Measurements from ENCODE around the gene SCARF2.

The SCARF2 gene

DNA sequence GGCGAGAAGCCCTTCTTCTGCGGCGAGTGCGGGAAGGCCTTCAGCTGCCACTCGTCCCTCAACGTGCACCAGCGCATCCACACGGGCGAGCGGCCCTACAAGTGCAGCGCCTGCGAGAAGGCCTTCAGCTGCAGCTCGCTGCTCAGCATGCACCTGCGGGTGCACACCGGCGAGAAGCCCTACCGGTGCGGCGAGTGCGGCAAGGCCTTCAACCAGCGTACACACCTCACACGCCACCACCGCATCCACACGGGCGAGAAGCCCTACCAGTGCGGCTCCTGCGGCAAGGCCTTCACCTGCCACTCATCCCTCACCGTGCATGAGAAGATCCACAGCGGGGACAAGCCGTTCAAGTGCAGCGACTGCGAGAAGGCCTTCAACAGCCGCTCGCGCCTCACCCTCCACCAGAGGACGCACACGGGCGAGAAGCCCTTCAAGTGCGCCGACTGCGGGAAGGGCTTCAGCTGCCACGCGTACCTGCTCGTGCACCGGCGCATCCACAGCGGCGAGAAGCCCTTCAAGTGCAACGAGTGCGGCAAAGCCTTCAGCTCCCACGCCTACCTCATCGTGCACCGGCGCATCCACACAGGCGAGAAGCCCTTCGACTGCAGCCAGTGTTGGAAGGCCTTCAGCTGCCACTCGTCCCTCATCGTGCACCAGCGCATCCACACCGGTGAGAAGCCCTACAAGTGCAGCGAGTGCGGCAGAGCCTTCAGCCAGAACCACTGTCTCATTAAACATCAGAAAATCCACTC, 31.5 kb downstream of the SCARF2 start:
- no peak overlapping the region for H3K27ac ChIP-seq (ENCODE audit: low read length)
- no peak overlapping the region for H3K4me3 ChIP-seq (ENCODE audit: low read depth in 1 of 2, low read length in 2 of 2)
- no peak overlapping the region for H3K4me2 ChIP-seq (ENCODE audit: insufficient read depth, low read length)
- H3K79me2 ChIP-seq (ENCODE audit: insufficient read depth, low read length): peaks cover under 1% of the 10 kb centered on the region; the same call in 1 of the 2 replicates
- H3K9me3 ChIP-seq (ENCODE audit: insufficient read depth, low read length, severe bottlenecking): no peaks in the 10 kb centered on the region
- H3K36me3 ChIP-seq (ENCODE audit: insufficient read depth, low read length): peaks cover 65% of the 10 kb centered on the region
- H2AFZ ChIP-seq (ENCODE audit: low read depth, low read length): no peak overlapping the region
- H3K4me1 ChIP-seq (ENCODE audit: insufficient read depth, low read length): no peaks in the 10 kb centered on the region
- peaks cover 18% of the 10 kb centered on the region for H4K20me1 ChIP-seq (ENCODE audit: insufficient read depth, low read length)
- TF ChIP-seq EZH2 (IDR thresholded peaks at IDR 0.05; ENCODE audit: borderline replicate concordance, low read depth, low read length, severe bottlenecking): no peak
- TF ChIP-seq, protein P1, sequence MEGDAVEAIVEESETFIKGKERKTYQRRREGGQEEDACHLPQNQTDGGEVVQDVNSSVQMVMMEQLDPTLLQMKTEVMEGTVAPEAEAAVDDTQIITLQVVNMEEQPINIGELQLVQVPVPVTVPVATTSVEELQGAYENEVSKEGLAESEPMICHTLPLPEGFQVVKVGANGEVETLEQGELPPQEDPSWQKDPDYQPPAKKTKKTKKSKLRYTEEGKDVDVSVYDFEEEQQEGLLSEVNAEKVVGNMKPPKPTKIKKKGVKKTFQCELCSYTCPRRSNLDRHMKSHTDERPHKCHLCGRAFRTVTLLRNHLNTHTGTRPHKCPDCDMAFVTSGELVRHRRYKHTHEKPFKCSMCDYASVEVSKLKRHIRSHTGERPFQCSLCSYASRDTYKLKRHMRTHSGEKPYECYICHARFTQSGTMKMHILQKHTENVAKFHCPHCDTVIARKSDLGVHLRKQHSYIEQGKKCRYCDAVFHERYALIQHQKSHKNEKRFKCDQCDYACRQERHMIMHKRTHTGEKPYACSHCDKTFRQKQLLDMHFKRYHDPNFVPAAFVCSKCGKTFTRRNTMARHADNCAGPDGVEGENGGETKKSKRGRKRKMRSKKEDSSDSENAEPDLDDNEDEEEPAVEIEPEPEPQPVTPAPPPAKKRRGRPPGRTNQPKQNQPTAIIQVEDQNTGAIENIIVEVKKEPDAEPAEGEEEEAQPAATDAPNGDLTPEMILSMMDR (IDR thresholded peaks at IDR 0.05; ENCODE audit: borderline replicate concordance, extremely low read depth, low read length, poor library complexity, severe bottlenecking): no peak
- H3K27me3 ChIP-seq (ENCODE audit: insufficient read depth, low read length, poor library complexity): no peaks in the 10 kb centered on the region
- H3K9ac ChIP-seq (ENCODE audit: low read depth, low read length): no peak overlapping the region
- no peak for DNase-seq
- ATAC-seq (ENCODE audit: insufficient read depth, low read depth): no peak

DNA sequence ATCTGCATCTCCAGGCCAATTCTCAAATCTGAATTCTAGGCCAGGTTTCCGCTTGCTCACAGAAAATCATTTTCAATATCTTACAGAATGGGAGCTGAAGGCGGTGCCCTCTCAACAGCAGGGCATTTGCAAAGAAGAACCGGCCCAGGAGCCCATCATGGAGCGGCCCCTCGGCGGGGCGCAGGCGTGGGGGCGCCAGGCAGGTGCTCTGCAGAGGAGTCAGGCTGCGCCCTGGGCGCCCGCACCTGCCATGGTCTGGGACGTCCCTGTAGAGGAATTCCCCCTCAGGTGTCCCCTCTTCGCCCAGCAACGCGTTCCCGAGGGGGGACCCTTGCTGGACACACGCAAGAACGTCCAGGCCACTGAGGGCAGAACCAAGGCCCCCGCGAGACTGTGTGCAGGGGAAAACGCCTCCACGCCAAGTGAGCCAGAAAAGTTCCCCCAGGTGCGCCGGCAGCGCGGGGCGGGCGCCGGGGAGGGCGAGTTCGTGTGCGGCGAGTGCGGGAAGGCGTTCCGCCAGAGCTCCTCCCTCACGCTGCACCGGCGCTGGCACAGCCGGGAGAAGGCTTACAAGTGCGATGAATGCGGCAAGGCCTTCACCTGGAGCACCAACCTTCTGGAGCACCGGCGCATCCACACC, 32.2 kb downstream of the SCARF2 start:
- no peak overlapping the region for H3K27ac ChIP-seq (ENCODE audit: low read length)
- H4K20me1 ChIP-seq (ENCODE audit: insufficient read depth, low read length): peaks cover 24% of the 10 kb centered on the region
- TF ChIP-seq EZH2 (IDR thresholded peaks at IDR 0.05; ENCODE audit: borderline replicate concordance, low read depth, low read length, severe bottlenecking): no peak
- TF ChIP-seq, protein P1 (IDR thresholded peaks at IDR 0.05; ENCODE audit: borderline replicate concordance, extremely low read depth, low read length, poor library complexity, severe bottlenecking): no peak
- peaks cover 7% of the 10 kb centered on the region; the same call in 1 of the 2 replicates for H3K79me2 ChIP-seq (ENCODE audit: insufficient read depth, low read length)
- ATAC-seq (ENCODE audit: insufficient read depth, low read depth): no peak
- no peak overlapping the region for H3K4me3 ChIP-seq (ENCODE audit: low read depth in 1 of 2, low read length in 2 of 2)
- no peak overlapping the region for H2AFZ ChIP-seq (ENCODE audit: low read depth, low read length)
- DNase-seq: no peak
- no peaks in the 10 kb centered on the region for H3K9me3 ChIP-seq (ENCODE audit: insufficient read depth, low read length, severe bottlenecking)
- H3K4me2 ChIP-seq (ENCODE audit: insufficient read depth, low read length): no peak overlapping the region
- H3K9ac ChIP-seq (ENCODE audit: low read depth, low read length): no peak overlapping the region
- no peaks in the 10 kb centered on the region for H3K27me3 ChIP-seq (ENCODE audit: insufficient read depth, low read length, poor library complexity)
- H3K36me3 ChIP-seq (ENCODE audit: insufficient read depth, low read length): peaks cover 72% of the 10 kb centered on the region
- no peaks in the 10 kb centered on the region for H3K4me1 ChIP-seq (ENCODE audit: insufficient read depth, low read length)

DNA sequence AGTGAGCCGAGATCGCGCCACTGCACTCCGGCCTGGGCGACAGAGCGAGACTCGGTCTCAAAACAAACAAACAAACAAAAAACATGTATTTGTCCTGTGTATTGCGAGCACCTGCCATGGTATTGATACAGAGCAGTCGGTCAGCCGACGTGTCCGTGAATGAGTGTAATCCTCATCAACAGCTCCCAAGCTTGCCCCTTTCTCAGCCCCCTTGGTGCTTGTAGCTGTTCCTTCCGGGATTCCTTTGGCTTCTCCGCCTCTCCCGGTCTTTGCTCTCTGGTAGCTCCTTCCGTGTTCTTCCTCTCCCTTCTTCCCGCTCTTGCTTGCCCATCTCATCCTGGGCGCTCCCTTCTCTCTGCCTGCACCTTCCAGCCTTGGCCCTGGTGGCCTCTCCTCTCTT, 32.7 kb downstream of the SCARF2 start:
- Histone ChIP-seq H4K20me1 (ENCODE audit: insufficient read depth, low read length) (peaks cover 28% of the 10 kb centered on the region), H3K4me1 (ENCODE audit: insufficient read depth, low read length) (no peaks in the 10 kb centered on the region), H3K9ac (ENCODE audit: low read depth, low read length) (no peak overlapping the region), H2AFZ (ENCODE audit: low read depth, low read length) (no peak overlapping the region), H3K36me3 (ENCODE audit: insufficient read depth, low read length) (peaks cover 77% of the 10 kb centered on the region), H3K27ac (ENCODE audit: low read length) (no peak overlapping the region), H3K4me3 (ENCODE audit: low read depth in 1 of 2, low read length in 2 of 2) (no peak overlapping the region), H3K4me2 (ENCODE audit: insufficient read depth, low read length) (no peak overlapping the region), H3K9me3 (ENCODE audit: insufficient read depth, low read length, severe bottlenecking) (no peaks in the 10 kb centered on the region), H3K79me2 (ENCODE audit: insufficient read depth, low read length) (peaks cover 13% of the 10 kb centered on the region), H3K27me3 (ENCODE audit: insufficient read depth, low read length, poor library complexity) (no peaks in the 10 kb centered on the region)
- TF ChIP-seq EZH2 (IDR thresholded peaks at IDR 0.05; ENCODE audit: borderline replicate concordance, low read depth, low read length, severe bottlenecking): no peak
- TF ChIP-seq, protein P1 (IDR thresholded peaks at IDR 0.05; ENCODE audit: borderline replicate concordance, extremely low read depth, low read length, poor library complexity, severe bottlenecking): no peak
- DNase-seq (no peak), ATAC-seq (ENCODE audit: insufficient read depth, low read depth) (no peak)
